ENCODE data around the gene VTA1.

DNA sequence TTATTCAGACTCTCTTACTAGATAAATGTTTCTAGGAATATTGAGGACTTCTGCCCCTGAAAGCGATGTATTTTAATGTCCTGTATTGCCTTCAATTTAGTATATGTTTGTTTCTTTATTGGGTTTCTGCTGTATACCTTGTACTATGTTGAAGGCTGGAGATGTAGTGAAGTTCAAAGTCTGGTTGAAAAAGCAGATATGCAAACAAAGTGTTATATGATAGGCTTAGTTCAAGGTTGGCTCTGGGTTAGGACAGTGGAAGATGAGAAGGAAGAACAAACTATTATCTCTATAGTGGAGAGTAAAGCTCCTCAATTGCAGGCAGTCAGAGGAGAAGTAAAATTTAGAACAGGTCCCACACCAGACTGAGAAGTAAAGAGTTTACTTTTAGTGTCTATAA lies 118.4 kb downstream of the VTA1 start:
- TF ChIP-seq, protein P1, sequence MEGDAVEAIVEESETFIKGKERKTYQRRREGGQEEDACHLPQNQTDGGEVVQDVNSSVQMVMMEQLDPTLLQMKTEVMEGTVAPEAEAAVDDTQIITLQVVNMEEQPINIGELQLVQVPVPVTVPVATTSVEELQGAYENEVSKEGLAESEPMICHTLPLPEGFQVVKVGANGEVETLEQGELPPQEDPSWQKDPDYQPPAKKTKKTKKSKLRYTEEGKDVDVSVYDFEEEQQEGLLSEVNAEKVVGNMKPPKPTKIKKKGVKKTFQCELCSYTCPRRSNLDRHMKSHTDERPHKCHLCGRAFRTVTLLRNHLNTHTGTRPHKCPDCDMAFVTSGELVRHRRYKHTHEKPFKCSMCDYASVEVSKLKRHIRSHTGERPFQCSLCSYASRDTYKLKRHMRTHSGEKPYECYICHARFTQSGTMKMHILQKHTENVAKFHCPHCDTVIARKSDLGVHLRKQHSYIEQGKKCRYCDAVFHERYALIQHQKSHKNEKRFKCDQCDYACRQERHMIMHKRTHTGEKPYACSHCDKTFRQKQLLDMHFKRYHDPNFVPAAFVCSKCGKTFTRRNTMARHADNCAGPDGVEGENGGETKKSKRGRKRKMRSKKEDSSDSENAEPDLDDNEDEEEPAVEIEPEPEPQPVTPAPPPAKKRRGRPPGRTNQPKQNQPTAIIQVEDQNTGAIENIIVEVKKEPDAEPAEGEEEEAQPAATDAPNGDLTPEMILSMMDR (IDR thresholded peaks at IDR 0.05; ENCODE audit: borderline replicate concordance, extremely low read depth, low read length, poor library complexity, severe bottlenecking), result no peak
- TF ChIP-seq EZH2 (IDR thresholded peaks at IDR 0.05; ENCODE audit: borderline replicate concordance, low read depth, low read length, severe bottlenecking), result no peak
